ENCODE data around the gene TMEM181. TPM values are rescaled to one million over a fixed set of nuclear protein-coding genes. Genes with fewer than 3 reads are reported as not detected.

Gene TMEM181
- total and polyA plus RNA-seq, 2 experiments from 2014 or later, result 11.9 to 25.2 TPM

- TF ChIP-seq, protein P1, sequence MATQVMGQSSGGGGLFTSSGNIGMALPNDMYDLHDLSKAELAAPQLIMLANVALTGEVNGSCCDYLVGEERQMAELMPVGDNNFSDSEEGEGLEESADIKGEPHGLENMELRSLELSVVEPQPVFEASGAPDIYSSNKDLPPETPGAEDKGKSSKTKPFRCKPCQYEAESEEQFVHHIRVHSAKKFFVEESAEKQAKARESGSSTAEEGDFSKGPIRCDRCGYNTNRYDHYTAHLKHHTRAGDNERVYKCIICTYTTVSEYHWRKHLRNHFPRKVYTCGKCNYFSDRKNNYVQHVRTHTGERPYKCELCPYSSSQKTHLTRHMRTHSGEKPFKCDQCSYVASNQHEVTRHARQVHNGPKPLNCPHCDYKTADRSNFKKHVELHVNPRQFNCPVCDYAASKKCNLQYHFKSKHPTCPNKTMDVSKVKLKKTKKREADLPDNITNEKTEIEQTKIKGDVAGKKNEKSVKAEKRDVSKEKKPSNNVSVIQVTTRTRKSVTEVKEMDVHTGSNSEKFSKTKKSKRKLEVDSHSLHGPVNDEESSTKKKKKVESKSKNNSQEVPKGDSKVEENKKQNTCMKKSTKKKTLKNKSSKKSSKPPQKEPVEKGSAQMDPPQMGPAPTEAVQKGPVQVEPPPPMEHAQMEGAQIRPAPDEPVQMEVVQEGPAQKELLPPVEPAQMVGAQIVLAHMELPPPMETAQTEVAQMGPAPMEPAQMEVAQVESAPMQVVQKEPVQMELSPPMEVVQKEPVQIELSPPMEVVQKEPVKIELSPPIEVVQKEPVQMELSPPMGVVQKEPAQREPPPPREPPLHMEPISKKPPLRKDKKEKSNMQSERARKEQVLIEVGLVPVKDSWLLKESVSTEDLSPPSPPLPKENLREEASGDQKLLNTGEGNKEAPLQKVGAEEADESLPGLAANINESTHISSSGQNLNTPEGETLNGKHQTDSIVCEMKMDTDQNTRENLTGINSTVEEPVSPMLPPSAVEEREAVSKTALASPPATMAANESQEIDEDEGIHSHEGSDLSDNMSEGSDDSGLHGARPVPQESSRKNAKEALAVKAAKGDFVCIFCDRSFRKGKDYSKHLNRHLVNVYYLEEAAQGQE (IDR thresholded peaks at IDR 0.05; ENCODE audit: unreplicated experiment), result no peak
Measured at GRCh38 chr6:158528826-158529225, 31.1 kb upstream of the TMEM181 start (continued).

- peaks cover 18% of the 10 kb centered on the region for H3K9me3 Mint-ChIP-seq
- no peak overlapping the region for H3K27ac Mint-ChIP-seq
- H3K27me3 Mint-ChIP-seq (ENCODE audit: insufficient read depth, low read depth, poor library complexity), result peaks cover 11% of the 10 kb centered on the region
- no peaks in the 10 kb centered on the region for H3K4me1 Mint-ChIP-seq
- Histone ChIP-seq H3K36me3 (ENCODE audit: insufficient read depth) (peaks cover 8% of the 10 kb centered on the region; the same call in 1 of the 2 replicates), H3K9me2 (ENCODE audit: insufficient read depth) (no peaks in the 10 kb centered on the region), H3K27ac (ENCODE audit: low read depth) (no peak overlapping the region), H3K4me2 (no peak overlapping the region), H3K27me3 (ENCODE audit: insufficient read depth) (no peaks in the 10 kb centered on the region), H3F3A (replicated peaks; ENCODE audit: low read depth) (no peaks in the 10 kb centered on the region), H2AFZ (no peak overlapping the region), H3K4me1 (ENCODE audit: insufficient read depth) (no peaks in the 10 kb centered on the region), H3K4me3 (no peak overlapping the region), H3K79me2 (replicated peaks; ENCODE audit: insufficient read depth) (no peaks in the 10 kb centered on the region), H4K20me1 (replicated peaks; ENCODE audit: insufficient read depth) (no peaks in the 10 kb centered on the region)
- H3K36me3 Mint-ChIP-seq (ENCODE audit: low read depth), result no peaks in the 10 kb centered on the region
- ATAC-seq (peak; percentile 28; the same call in 1 of the 3 replicates), DNase-seq (ENCODE audit: low spot score) (no peak)
- H3K4me3 Mint-ChIP-seq, result no peak overlapping the region
- TF ChIP-seq, protein P2, sequence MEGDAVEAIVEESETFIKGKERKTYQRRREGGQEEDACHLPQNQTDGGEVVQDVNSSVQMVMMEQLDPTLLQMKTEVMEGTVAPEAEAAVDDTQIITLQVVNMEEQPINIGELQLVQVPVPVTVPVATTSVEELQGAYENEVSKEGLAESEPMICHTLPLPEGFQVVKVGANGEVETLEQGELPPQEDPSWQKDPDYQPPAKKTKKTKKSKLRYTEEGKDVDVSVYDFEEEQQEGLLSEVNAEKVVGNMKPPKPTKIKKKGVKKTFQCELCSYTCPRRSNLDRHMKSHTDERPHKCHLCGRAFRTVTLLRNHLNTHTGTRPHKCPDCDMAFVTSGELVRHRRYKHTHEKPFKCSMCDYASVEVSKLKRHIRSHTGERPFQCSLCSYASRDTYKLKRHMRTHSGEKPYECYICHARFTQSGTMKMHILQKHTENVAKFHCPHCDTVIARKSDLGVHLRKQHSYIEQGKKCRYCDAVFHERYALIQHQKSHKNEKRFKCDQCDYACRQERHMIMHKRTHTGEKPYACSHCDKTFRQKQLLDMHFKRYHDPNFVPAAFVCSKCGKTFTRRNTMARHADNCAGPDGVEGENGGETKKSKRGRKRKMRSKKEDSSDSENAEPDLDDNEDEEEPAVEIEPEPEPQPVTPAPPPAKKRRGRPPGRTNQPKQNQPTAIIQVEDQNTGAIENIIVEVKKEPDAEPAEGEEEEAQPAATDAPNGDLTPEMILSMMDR (conservative IDR thresholded peaks at IDR 0.05; ENCODE audit: low read depth in 2 of 2), result no peak
- TF ChIP-seq, protein P3, sequence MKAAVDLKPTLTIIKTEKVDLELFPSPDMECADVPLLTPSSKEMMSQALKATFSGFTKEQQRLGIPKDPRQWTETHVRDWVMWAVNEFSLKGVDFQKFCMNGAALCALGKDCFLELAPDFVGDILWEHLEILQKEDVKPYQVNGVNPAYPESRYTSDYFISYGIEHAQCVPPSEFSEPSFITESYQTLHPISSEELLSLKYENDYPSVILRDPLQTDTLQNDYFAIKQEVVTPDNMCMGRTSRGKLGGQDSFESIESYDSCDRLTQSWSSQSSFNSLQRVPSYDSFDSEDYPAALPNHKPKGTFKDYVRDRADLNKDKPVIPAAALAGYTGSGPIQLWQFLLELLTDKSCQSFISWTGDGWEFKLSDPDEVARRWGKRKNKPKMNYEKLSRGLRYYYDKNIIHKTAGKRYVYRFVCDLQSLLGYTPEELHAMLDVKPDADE (IDR thresholded peaks at IDR 0.05), result no peak
Measured at GRCh38 chr6:158529629-158530028, 30.3 kb upstream of the TMEM181 start.

DNA sequence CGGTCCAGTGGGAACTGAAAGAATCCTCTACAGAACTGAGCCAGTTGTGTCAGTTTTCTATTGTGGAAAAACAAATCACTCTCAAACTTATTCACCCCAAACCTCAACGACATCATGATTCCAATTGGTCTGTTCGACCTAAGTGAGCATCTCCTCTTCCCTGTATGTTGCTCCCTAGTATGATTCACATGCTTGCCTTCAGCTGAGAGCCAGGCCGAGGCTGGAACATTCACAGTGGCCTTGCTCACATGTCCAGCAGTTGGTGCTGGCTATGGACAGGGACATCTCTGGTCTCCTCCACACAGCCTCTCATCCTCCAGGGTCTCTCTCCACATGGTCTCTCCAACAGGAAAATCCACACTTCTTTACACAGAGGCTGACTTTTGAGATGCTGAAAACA, 28.3 kb upstream of the TMEM181 start:
- Histone ChIP-seq H3K4me3 (no peak overlapping the region), H3K79me2 (replicated peaks; ENCODE audit: insufficient read depth) (no peaks in the 10 kb centered on the region), H2AFZ (no peak overlapping the region), H3K9me2 (ENCODE audit: insufficient read depth) (no peaks in the 10 kb centered on the region), H3K27ac (ENCODE audit: low read depth) (no peak overlapping the region), H3K36me3 (ENCODE audit: insufficient read depth) (peaks cover 8% of the 10 kb centered on the region; the same call in 1 of the 2 replicates), H3F3A (replicated peaks; ENCODE audit: low read depth) (no peaks in the 10 kb centered on the region), H3K27me3 (ENCODE audit: insufficient read depth) (0 out of 2 replicates have a peak, but pooled peaks cover 5% of the 10 kb centered on the region), H3K4me1 (ENCODE audit: insufficient read depth) (0 out of 2 replicates have a peak, but pooled peaks cover 3% of the 10 kb centered on the region), H4K20me1 (replicated peaks; ENCODE audit: insufficient read depth) (0 out of 2 replicates have a peak, but pooled peaks cover 6% of the 10 kb centered on the region), H3K4me2 (no peak overlapping the region)
- Mint-ChIP-seq H3K4me1 (peaks cover 2% of the 10 kb centered on the region; the same call in 1 of the 3 replicates), H3K4me3 (no peak overlapping the region), H3K27ac (no peak overlapping the region), H3K36me3 (ENCODE audit: low read depth) (no peaks in the 10 kb centered on the region), H3K27me3 (ENCODE audit: insufficient read depth, low read depth, poor library complexity) (peaks cover 12% of the 10 kb centered on the region), H3K9me3 (peaks cover 16% of the 10 kb centered on the region)
- ATAC-seq (no peak), DNase-seq (ENCODE audit: low spot score) (no peak)
- TF ChIP-seq, protein P2 (conservative IDR thresholded peaks at IDR 0.05; ENCODE audit: low read depth in 2 of 2), result no peak
- TF ChIP-seq STAT1 (IDR thresholded peaks at IDR 0.05; ENCODE audit: unreplicated experiment) (no peak), CREB1 (CRISPR knock-in tag; IDR thresholded peaks at IDR 0.05; ENCODE audit: low read depth) (no peak)

Data from GM23338 (cell line).